Coronary artery (tissue), 2 donors: ENCODE data around the gene ARID1B.

ENCODE experiments used
- DNase-seq: peaks from one replicate; pipeline ENCODE4 v3.0.0-alpha.2; 2017; ENCODE audit warnings: low spot score
- H3K27ac ChIP-seq, 2 donors: fragments of 200-600 bp; sonication (generic); one replicate each; pipeline ENCODE4 v1.5.1; 2016 to 2019
- H3K4me3 ChIP-seq: fragments of 200-600 bp; sonication (generic); 2 replicates; pipeline ENCODE4 v1.5.1; 2016; ENCODE audit warnings: mild to moderate bottlenecking, moderate library complexity
- TF ChIP-seq, protein P1 (sequence below): fragments of 200-600 bp; sonication (generic); IDR thresholded peaks from one replicate; pipeline ENCODE4 v1.5.1; 2019; ENCODE audit warnings: antibody characterized with exemption

Gene ARID1B

DNA sequence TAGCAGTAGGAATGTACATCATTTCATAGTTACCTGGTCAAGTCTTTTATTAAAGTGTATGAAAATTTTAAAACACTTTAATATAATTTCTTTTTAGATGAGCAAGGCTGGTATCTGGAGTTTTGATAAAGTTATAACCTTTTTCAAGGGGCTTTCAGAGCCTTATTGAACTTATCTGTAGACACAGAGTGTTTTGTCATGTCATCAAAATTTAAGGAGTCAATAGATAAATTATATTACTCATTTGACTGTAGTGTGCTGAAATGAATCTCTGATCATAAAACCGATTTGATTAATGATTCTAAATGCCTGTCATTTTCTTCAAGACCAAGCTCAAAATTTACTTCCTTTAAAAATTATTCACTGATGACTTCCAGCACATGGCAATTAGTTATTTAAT is 125.6 kb downstream of the ARID1B start:
- no peak for DNase-seq
- Histone ChIP-seq H3K4me3 (no peak overlapping the region), H3K27ac (no peak overlapping the region)
- TF ChIP-seq, protein P1, sequence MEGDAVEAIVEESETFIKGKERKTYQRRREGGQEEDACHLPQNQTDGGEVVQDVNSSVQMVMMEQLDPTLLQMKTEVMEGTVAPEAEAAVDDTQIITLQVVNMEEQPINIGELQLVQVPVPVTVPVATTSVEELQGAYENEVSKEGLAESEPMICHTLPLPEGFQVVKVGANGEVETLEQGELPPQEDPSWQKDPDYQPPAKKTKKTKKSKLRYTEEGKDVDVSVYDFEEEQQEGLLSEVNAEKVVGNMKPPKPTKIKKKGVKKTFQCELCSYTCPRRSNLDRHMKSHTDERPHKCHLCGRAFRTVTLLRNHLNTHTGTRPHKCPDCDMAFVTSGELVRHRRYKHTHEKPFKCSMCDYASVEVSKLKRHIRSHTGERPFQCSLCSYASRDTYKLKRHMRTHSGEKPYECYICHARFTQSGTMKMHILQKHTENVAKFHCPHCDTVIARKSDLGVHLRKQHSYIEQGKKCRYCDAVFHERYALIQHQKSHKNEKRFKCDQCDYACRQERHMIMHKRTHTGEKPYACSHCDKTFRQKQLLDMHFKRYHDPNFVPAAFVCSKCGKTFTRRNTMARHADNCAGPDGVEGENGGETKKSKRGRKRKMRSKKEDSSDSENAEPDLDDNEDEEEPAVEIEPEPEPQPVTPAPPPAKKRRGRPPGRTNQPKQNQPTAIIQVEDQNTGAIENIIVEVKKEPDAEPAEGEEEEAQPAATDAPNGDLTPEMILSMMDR, result no peak

- Histone ChIP-seq H3K27ac (no peak overlapping the region), H3K4me3 (no peak overlapping the region)
- DNase-seq, result no peak
- TF ChIP-seq, protein P1, result no peak
These were observed 127.2 kb downstream of the ARID1B start for GRCh38 chr6:156904176-156904967.

DNA sequence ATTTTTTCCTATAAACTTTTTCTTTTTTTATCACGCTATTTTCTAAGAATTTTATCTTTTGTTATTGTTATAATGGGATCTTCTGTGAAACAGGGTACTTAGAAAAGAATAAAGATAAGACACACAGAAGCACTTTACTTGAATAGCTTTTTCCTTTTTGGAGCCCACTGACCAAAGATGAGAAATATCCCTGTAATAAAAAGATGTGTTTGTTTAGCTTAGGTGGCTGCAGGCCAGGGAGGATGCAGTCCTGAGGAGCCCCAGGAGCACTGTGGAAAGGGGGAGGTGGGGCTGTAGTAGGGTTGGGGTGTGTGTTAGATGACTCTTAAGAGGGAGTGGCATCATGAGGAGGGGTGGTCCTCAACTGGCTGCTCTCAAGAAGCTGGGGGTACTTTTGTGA is 128.6 kb downstream of the ARID1B start:
- Histone ChIP-seq H3K4me3 (no peak overlapping the region), H3K27ac (no peak overlapping the region)
- TF ChIP-seq, protein P1, result no peak
- DNase-seq, result no peak

GRCh38 chr6:156906451-156906850 is 129.3 kb downstream of the ARID1B start:
- no peak overlapping the region for H3K4me3 ChIP-seq
- TF ChIP-seq, protein P1, result no peak
- no peak for DNase-seq
- no peak overlapping the region for H3K27ac ChIP-seq

DNA sequence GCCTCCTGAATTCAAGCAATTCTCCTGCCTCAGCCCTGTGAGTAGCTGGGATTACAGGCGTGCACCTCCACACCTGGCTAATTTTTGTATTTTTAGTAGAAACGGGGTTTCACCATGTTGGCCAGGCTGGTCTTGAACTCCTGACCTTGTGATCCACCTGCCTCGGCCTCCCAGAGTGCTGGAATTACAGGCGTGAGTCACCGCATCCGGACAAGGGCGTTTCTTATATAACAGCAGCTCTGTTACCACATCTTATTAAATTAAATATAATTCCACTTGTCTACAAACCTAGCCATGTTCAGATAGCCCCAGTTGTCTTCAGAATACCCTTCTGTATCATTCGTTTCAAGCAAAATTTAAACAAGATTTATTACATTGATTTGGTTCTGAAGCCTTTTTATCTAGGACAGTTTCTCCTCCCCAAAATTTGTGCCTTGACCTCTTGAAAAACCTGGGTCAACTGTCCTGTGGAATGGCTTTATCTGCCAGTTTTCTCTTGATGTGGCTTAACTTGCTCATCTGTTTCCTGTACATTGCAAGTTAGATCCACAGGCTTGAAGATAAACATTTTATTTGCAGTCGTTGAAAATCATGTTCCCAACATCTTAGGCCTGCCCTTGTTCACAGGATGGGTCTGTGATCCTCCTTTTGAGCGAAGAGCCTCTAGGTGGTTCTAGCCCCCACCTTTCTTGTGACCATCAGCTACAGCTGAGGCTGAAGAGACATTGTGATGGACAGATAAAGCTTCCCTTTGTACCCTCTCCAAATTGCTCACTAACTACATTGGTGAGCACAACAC is 132.2 kb downstream of the ARID1B start:
- Histone ChIP-seq H3K4me3 (no peak overlapping the region), H3K27ac (no peak overlapping the region)
- TF ChIP-seq, protein P1, result no peak
- no peak for DNase-seq

DNA sequence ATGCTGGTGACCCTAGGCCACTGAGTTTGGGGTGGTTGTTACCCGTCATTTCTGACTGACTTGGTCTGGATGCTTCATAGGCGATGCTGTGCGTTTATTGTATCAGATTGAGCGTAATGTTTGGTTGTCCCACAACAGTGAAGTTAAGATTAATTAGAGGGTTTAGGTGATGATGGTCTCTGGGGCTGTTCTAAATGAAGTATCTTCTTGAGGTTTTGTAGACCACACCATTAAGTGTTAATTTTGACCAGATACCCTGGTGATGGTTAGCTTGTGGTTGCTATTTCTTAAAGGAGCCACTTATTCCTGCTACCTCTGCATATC is 132.8 kb downstream of the ARID1B start:
- DNase-seq, result no peak
- Histone ChIP-seq H3K4me3 (no peak overlapping the region), H3K27ac (no peak overlapping the region)
- TF ChIP-seq, protein P1, result no peak

- H3K27ac ChIP-seq, result no peak overlapping the region
- TF ChIP-seq, protein P1, result no peak
- no peak for DNase-seq
- H3K4me3 ChIP-seq, result no peak overlapping the region
These were observed 133.8 kb downstream of the ARID1B start for GRCh38 chr6:156910938-156911337.
